Stimulated activated CD4-positive, alpha-beta T cell treated with anti-CD3 and anti-CD28 coated beads, Interleukin-12 subunit alpha, Interleukin-12 subunit beta, amount 100 ng/mL, for 4 hours (primary cell): Measurements from ENCODE around the gene TPM1.

Source experiments
- DNase-seq: peaks from one replicate; pipeline ENCODE4 v3.0.0-alpha.2; 2020

TPM1 gene

DNA sequence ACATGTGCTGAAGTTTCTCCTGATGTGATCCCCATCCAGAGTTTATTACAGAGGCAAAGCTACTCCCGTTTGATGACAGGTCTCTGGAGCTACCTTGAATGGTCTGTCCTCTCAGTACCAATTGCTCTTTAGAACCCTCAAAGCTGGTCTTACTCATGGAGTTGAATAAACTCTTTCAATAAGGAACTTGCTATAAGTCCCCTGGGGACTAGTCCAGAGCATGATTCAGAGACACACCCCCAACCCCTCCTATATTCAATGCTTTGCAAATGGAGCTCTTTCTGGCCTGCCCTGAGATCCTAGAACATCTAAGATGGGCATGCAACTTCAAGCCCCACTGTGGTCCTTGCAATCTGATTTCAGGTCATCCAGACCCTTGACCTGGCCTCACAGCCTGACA lies 23.9 kb upstream of the TPM1 start:
- DNase-seq, result no peak

DNA sequence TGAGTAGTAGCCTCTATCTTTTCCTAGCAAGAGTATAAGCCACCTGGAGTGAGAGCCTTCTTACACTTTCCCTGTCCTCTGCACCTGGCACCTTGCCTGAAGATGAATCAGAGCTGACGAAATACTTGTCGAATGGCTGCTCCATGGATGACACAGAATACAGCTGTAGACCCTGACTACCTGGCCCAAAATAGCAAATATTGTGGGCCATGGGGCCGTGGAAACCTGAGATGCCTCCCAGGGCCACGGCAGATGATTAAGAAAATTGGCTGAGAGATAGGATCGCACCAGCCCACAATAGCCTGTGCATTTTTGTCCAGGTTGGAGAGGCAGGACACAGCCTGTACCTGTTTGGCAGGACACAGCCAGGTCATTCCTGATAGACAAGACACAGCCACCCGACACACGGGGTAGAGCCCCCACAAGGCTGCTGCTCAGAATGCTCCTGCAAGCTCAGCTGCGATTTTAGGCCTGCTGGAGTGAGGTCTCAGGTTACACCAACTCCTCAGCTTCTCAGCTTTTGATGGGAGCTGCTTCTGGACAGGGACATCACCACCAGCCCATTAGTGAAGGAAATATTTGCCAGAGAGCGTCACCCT lies 22.9 kb upstream of the TPM1 start:
- DNase-seq, result no peak

DNA sequence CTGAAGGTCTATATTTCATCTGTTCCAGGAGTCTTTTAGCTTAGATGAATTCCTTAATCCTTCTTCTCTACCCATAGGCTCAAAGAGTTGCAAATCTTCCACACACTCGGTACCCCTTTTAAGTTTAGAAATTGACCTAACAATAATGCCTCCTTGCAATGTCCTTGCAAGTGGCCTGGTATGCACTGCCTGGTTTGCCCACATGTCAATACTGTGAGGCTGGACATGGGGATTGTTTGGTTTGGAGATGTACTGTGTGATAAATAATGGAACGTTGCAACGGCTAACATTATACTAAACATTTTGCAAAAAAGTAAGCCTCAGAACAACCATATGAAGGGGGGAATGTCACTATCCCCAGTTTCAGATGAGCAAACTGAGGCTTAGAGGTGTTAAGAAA lies 22.4 kb upstream of the TPM1 start:
- no peak for DNase-seq

DNA sequence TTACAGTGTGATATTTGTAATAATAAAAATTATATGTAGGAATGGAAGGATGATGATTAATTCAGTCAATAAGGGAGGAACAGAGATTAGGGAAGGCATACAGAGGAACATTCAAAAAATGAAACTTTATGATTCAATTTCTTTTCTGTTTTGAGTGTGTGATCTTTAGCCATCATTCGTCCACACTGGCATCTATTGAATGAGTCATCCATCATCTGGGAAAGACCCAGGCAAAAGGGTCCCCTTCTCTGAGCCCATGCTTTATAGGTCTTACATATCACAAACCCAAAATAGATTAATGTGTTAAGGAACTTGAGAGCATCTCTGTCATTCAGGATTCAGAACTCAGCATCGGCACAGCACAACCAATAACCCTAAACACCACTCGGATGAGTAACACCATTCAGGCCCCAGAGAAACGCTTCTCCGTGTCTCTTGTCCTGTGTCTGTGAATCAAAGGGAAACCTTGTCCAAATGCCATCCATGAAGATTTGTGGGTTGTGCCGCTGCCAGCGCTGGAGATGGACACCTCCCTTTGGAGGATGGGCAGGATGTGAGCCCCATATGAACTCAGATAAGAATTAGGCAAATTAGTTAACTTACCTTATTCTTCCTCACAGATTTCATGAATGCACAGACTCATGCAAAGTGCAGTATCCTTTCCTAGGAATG lies 21.7 kb upstream of the TPM1 start:
- DNase-seq, result no peak

DNA sequence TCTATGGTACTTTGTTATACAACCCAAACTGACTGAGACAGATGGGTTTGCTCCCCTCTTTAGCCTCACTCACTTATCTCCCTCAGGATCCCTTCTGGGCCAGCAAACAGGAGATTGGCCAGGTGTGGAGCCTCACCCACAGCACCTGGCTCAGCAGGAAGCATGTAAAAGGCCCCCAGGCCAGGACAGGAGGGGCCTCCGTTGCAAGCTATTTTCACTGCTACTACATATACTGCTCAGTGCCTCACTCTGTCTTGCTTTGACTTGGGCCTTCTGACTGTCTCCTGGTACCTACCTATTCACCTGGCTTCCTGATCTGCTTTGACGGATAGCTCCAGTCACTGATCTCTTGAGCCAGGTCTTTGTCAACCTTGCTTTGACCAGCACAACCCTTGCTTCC lies 20.4 kb upstream of the TPM1 start:
- no peak for DNase-seq

DNA sequence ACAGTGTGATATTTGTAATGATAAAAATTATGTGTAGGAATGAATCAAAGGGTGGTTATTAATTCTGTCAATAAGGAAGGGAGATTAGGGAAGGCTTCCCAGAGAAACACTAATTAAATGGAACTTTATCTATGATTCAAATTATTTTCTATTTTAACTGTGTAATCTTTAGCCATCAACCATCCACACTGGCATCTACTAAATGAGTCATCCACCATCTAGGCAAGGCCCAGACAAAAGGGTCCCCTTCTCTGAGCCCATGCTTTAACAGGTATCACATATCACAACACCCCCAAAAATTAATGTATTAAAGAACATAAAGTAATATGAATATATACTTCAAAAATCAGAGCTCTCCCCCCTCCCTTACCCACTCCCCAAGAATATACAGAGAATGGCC lies 19.9 kb upstream of the TPM1 start:
- DNase-seq, result no peak

DNA sequence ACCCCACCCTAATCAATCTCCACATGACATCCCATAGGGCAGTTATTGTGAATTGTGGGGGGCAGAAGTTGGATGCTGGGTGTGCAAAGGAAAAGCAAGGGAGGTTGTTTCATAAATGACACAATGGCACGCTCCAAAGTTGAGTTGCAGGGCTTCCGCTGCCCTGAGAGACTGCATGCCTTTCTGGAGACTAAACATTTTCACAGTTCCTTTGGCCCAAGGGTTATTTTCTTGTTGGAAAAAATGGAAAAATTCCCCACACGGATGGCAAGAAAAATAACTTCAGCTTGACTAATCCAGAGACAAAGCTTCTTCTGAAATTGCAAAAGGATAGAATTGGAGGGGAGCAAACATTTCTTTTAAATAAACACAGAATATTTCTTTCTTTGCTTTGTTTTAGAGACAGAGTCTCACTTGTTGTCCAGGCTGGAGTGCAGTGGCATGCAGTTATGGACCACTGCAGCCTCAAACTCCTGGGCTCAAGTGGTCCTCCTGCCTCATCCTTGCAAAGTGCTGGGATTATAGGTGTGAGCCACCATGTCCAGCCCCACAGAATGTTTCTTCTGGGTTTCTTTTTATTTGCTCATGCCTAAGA lies 19.1 kb upstream of the TPM1 start:
- no peak for DNase-seq

DNA sequence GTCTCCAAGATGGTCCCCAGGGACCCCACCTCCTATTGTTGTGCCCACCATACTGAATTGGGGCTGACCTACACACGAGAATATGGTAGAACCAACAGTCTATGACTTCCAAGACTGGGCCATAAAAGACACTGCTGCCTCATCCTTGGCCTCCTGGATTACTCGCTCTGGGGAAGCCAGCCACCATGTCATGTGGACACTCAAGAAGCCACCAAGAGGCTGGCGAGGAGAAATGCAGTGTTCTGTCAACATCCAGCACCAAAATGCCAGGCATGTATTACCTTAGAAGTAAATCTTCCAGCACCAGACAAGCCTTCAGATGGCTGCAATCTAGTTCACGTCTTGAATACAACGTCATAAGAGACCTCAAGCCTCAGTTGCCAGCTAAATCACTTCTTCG lies 17.1 kb upstream of the TPM1 start:
- DNase-seq, result no peak

DNA sequence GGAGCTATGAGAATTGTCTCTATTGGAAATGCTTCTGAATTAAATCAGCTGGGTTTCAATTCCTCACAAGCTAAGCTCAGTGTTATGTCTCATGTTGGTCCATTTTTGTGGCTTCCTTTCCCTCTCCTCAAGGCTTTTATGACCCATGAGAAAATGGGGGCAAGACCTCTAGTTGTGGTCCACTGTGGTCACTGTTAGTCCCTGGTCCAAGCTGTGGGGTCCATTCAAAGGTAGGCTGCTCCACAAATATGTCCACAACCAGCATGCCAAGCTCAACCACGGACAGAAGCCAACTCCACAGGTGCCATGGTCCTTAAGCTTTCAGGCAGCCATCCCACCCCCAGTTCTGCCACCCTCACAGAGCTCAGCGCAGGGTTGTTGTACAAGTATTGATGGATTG lies 14.9 kb upstream of the TPM1 start:
- DNase-seq, result no peak

DNA sequence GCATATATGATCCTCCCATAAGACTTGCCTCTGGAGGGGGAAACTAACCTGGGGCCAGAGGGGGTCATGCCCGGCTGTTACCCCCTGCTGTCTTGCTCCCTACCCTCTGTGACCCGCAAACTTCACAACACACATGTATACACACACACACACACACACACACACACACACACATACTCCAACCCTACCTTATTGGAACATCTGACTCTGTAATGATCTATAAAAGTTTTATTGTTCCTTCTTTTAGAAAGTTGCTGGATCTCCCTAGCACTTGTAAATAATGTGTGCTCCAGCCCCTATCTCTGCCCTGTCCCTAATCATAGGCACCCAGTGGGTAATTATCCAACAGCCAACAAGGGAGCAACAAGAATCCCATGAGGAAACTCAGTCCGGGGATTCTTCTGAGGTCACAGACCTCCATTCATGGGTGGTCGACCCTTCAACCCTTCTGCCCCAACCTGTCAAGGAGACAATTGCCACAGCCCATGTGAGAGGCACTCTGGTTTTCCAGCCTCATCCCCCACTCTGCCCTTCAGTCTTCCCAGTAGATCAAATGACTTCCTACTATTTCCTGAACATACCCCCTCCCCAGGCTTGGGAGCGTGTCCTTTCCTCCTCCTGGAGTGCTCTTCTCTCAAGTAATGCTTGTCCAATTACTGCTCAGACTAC lies 14.0 kb upstream of the TPM1 start:
- no peak for DNase-seq

DNA sequence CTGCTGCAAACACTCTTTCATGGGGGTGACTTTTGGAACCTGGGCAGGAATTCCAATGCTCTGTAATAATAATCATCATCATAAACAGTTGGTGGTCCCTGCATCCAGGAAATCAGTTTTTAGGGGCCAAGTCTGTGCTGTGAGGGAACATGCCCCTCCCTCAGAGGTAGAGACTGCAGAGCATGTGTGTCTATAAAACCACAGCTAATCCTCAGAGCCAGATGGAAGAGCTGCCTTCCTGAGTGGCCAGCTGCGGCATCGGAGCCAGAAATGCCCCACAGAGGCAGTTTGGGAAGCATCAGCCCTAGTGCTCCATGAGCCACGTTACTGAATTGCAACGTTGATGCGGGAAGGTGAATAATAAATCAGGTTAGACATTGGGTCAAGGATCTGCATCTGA lies 12.9 kb upstream of the TPM1 start:
- DNase-seq, result no peak

DNA sequence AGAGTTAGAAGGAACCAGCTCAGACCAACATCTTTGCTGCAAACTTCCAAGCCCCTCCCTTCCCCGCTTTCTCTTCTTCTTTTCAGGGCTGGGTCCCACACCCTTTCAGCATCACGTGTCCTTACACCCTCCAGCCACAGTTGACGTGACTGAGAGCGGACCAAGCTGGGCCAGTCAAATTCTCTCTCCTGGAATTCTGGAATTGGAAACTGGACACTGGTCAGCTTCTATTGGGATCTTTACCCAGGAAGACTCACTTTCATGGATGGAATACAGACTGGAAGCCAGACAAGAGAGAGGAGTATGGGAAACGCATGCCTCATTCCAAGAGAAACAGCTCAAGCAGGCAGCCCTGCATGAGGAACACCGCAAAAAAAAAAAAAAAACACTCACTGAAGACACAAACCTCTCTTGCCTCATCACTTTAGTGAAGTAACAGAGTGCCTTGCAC lies 12.4 kb upstream of the TPM1 start:
- no peak for DNase-seq

DNA sequence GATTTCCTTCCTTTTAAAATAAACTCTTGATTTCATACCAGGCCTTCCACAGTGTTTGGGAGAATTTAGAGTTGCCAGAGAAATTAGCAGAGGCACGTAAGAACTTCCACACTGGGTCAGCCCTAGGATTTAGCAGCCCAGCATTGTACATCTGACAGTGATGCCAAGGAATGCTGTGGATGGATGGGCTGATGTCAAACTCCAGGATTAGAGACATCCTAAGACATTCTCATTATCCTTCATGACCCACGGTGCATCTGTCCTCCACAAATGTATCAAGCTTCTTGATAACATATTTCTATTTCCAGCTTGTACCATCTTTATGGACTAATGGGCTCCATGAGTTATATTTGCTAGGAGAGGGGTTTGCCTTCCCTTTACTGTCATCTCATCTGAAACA lies 8.0 kb upstream of the TPM1 start:
- no peak for DNase-seq

DNA sequence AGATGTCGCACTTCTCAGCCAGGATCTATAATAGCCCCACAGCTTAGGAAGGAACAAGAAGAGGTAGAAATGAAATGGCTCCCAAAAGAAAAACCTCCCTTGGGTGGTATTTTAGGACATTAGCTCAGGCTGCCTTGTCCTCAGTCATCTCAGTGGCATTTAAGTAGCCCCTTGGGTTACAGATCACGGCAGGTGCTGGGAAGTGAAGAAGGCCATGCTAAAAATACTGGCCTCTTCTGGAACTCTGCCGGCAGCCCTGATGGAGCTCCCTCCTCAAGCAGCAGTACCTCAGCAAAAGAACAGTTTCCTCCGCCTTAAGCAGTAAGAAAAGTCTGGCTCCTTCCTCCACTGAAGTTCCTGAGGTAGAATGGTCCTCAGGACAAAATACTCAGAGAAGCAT lies 7.3 kb upstream of the TPM1 start:
- DNase-seq, result no peak

DNA sequence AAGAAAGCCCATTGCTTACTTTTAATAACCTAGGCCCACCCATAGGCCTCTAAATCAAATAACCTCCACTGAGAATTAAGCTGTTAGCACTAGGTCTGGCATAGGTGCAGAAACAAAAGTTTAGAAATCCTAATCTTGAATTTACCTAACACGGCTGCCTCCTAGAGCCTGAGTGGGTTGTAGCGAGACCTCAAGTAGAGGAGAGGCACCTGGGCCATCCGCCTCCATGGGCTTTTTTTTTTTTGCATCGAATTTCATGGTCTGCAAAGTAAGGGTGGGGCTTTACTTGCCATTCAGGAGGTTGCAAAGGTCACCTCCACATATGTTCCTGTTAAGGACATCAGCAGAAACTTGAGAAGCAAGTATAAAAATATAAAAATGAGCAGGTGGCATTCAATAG lies 6.6 kb upstream of the TPM1 start:
- no peak for DNase-seq

DNA sequence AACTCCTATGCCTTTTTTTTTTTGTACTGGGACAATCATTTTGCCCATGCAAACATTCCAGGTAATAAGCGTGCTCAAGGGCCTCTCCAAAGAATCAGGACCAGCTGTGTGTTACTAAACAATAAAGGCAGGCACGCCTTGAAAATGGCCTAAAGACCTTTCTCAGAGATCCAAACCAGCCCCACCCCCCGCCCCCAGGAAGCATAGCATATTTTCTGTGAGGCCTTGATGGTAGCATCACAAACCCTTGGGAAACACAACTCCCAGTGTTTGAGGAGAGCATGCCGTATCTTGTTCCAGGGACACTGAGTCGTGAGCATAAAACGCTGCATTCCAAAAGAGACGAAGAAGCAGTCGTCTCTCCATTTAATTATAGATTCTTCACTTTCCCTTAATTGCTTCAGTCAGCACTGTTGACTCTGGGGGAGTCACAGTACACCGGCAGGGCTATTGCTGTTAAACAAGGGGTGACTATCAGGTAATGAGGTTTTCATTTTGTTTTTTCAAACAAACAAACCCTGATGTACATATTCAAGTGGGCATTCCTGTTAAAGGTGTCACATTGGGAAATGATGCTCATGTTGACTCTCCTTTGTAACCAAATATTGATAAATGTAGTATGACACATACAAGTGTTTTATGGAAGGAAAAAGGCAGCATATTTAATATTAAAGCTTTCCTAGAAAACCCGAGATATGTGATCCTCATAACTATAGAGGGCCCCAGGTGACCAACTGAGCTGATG lies 4.4 kb upstream of the TPM1 start:
- DNase-seq, result no peak

DNA sequence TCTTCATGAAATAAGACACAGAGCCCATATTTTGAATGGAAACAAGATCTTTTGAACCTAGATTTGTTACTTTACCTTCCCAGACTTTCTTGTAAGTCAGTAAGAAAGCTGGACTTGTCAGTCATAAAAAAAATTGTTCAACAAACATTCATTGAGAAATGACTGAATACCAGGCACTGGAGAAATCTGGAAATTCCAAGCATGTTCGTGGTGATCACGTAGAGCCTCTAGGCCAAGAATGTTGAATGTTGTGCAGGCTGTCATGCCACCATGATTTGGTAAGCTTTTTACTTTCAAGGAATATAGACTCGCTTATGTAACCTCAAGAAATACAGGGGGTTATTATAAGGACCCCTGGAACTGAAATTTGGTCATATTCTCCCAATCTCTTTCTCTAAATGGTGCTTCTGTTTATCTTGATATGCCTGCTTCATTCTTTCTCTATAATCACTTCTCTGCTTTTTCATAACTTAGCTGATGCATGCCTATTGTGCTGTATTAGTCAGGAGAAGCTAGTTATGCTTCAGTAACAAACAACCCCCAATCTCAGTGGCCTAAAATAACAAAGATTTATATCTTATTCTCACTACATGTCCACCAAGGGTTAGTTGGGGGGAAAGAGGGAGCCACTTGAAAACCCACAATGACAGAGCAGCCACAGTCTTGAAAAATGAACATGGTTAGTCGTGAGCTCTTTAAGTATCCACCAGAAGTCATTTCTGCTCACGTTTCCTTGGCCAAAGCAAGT lies 3.4 kb upstream of the TPM1 start:
- no peak for DNase-seq

DNA sequence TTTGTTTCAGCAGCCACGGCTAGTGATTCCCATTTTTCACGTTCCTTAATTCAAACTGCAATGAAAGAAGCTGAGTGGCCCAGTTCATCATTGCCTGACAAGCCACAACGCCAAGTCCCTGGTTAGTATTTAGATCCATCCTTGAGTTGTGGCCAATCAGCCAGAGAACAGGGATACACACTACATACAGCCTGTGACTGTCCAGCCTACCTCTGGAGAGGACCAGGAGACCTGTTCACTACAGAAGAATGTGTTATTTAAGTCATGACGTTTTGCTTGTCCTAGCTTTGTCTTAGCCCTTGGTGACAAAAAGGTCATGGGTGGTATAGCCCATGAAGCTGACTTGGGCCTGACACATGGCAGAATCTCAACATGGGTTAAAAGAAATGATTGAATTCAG lies 2.7 kb upstream of the TPM1 start:
- no peak for DNase-seq

DNA sequence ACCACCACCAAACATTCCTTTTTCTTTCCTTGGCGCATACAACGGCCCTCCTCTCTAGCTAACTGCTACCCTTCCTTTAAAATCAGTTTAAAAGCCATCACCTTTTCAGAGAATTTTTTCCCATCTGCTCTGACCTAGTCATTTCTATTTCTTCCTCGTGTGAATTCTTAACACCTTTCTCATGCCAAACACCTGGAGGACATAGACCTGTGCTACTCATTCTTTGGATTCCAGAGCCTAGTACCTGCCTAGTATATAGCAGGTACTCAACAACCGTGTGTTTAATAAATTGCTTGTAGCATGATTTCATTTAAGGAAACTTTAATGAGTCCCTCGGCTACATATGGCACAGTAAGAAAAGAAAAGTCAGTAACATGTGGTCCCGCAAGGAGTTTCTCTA lies 2.0 kb upstream of the TPM1 start:
- DNase-seq, result no peak

DNA sequence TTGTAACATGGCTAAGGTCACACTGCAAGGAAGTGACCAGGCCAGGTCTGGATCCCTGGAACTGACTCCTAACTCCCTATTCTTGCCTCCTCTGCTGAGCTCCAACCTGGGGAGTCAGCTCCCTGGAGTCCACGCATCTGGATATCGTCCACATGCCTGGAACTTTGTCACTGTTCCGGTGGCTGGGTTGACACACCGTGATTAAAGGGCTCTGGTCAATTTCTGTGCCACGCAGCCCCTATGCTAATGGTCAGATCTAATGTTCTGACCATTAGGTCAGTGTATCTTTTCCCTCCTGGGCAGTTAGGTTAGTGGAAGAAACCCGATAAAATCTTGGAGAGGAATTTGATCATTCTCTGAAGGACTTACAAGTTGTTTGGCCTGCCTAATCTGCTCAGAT lies 1.6 kb upstream of the TPM1 start:
- DNase-seq, result no peak

DNA sequence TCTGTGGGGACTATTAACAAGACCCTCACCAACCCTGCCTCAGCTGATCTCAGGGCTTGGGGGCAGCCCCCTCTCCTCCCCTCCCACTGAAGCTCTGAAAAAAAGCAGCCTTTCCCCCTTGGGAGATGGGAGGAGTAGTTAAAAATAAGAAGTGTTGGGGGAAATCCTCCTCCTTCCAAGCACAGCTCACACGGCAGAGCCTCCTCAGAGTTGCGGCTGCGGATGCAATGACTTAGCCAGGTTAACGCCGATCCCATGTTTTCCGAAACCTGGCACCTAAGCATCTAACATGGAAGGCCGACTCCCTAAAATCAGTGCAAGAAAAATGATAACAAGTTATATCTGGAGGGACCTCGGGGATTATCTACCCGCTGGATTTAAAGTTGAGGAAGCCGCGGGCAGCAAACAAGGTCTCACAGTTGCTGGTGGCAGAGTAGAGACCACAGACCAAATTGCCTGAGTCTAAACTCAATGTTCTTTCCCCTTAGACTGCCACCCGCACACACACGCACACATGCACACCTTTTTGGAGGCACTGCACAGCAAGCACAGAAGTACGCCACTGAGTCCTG lies 1.1 kb upstream of the TPM1 start:
- no peak for DNase-seq

DNA sequence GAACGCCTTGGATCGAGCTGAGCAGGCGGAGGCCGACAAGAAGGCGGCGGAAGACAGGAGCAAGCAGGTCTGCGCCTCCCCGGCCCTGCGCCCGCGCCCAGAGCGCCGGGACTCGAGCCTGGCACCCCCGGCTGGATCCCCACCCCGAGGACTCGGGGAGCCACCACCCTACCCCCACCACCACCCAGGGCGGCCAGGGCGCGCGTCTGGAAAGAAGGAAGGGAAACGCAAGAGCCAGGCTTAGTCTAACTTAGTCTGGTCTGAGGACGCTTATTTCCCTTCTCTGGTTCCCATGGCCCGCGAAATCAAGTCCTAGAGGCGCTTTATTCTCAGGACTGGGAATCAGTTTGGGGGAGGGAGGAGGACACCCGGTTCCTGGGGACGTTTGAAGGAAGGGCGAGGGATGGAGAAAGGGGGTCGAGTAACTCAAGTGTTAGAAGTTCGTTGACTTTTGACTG lies 359 bp downstream of the TPM1 start:
- no peak for DNase-seq
